ENCODE data around the gene ANKRD35. TPM values are rescaled to one million over a fixed set of nuclear protein-coding genes. Genes with fewer than 3 reads are reported as not detected.

ANKRD35 gene
- total RNA-seq, 2 donors from 2014 or later = 1.5 to 2.0 TPM

GRCh38 chr1:145901312-145902021 is 15.8 kb upstream of the ANKRD35 start:
- no peak for DNase-seq
- no peak for ATAC-seq
- intact Hi-C loops (cut with DNase I) = no loop called here

- no peak for ATAC-seq
- intact Hi-C loops (cut with DNase I) = no loop called here
- no peak for DNase-seq
Observed at GRCh38 chr1:145898756-145899155, 13.1 kb upstream of the ANKRD35 start.

GRCh38 chr1:145897969-145898368 is 12.3 kb upstream of the ANKRD35 start:
- DNase-seq (no peak), ATAC-seq (no peak)
- intact Hi-C loops (cut with DNase I) = no loop called here

GRCh38 chr1:145895471-145895870 is 9.8 kb upstream of the ANKRD35 start:
- intact Hi-C loops (cut with DNase I) = no loop called here
- DNase-seq (no peak), ATAC-seq (no peak)

GRCh38 chr1:145893306-145894055 is 7.8 kb upstream of the ANKRD35 start:
- intact Hi-C loops (cut with DNase I) = loop anchor here (5.0 kb wide), 2 partner anchors 64 to 119 kb away; partner anchors contain the start of gene LIX1L (in 1 of the 2)
- DNase-seq (no peak), ATAC-seq (no peak)

GRCh38 chr1:145892486-145893087 is 6.9 kb upstream of the ANKRD35 start:
- no peak for DNase-seq
- ATAC-seq = peak; percentile 10 to 27
- intact Hi-C loops (cut with DNase I) = loop anchor here (5.0 kb wide), 2 partner anchors 65 to 120 kb away; partner anchors contain the start of gene LIX1L (in 1 of the 2)

- peak; percentile 93 for DNase-seq
- peak; percentile 93 for ATAC-seq
- intact Hi-C loops (cut with DNase I) = loop anchor here (5.0 kb wide), 2 partner anchors 65 to 120 kb away; partner anchors contain the start of gene LIX1L (in 1 of the 2)
Observed at GRCh38 chr1:145891587-145892485, 6.2 kb upstream of the ANKRD35 start.

GRCh38 chr1:145891143-145891542 is 5.5 kb upstream of the ANKRD35 start:
- peak in 1 of 2 donors; percentile 17 for ATAC-seq
- intact Hi-C loops (cut with DNase I) = loop anchor here (5.0 kb wide), 2 partner anchors 66 to 121 kb away; partner anchors contain the start of gene LIX1L (in 1 of the 2)

GRCh38 chr1:145889722-145890121 is 4.1 kb upstream of the ANKRD35 start:
- DNase-seq (no peak), ATAC-seq (no peak)
- intact Hi-C loops (cut with DNase I) = loop anchor here (5.0 kb wide), 2 partner anchors 68 to 123 kb away; partner anchors contain the start of gene LIX1L (in 1 of the 2)

More at GRCh38 chr1:145891143-145891542, 5.5 kb upstream of the ANKRD35 start:
- DNase-seq = no peak

- intact Hi-C loops (cut with DNase I) = no loop called here
- ATAC-seq = no peak
- no peak for DNase-seq
Observed at GRCh38 chr1:145887631-145888030, 2.0 kb upstream of the ANKRD35 start.

- DNase-seq (no peak), ATAC-seq (no peak)
- intact Hi-C loops (cut with DNase I) = no loop called here
Observed at GRCh38 chr1:145886816-145887215, 1.1 kb upstream of the ANKRD35 start.

- peak; percentile 3 to 21 for ATAC-seq
- intact Hi-C loops (cut with DNase I) = no loop called here
- DNase-seq = no peak
Observed at GRCh38 chr1:145886390-145886789, 724 bp upstream of the ANKRD35 start.

GRCh38 chr1:145884675-145885074 is 991 bp downstream of the ANKRD35 start:
- no peak for DNase-seq
- intact Hi-C loops (cut with DNase I) = no loop called here
- ATAC-seq = no peak

GRCh38 chr1:145879775-145880174 is 5.9 kb downstream of the ANKRD35 start:
- ATAC-seq (no peak), DNase-seq (no peak)
- intact Hi-C loops (cut with DNase I) = no loop called here

- DNase-seq = no peak
- no peak for ATAC-seq
- intact Hi-C loops (cut with DNase I) = no loop called here
Observed at GRCh38 chr1:145878724-145879123, 6.9 kb downstream of the ANKRD35 start.

GRCh38 chr1:145877923-145878486 is 7.7 kb downstream of the ANKRD35 start:
- ATAC-seq (no peak), DNase-seq (no peak)
- intact Hi-C loops (cut with DNase I) = no loop called here

- ATAC-seq (no peak), DNase-seq (no peak)
- intact Hi-C loops (cut with DNase I) = no loop called here
Observed at GRCh38 chr1:145874646-145875045, 11.0 kb downstream of the ANKRD35 start.
